HepG2 (cell line): ENCODE results near the gene KIF13A. TPM values are rescaled to one million over a fixed set of nuclear protein-coding genes. Genes with fewer than 3 reads are reported as not detected.

ENCODE experiments used
- ATAC-seq: fragments of 200-7000 bp; cut with Tn5 transposase; 3 replicates; pipeline ENCODE4 v1.9.1; 2020; ENCODE audit warnings: mild to moderate bottlenecking, moderate library complexity
- BruUV-seq: library from RNA; stranded (reverse); fragments of 400-500 nt; replicated peaks from 2 replicates; lab custom pipeline; 2021; lab: Mats Ljungman, UMichigan
- CTCF ChIA-PET: fragments of 300-600 bp; formaldehyde crosslinking; extraction: SDS; loops from one replicate; lab custom pipeline; 2021; ENCODE audit warnings: low total read pairs, inconsistent platforms, low intra/inter-chr PET ratio; lab: Yijun Ruan, JAX
- POLR2A ChIA-PET: fragments of 350-600 bp; sonication (Branson Sonifier 250); formaldehyde crosslinking; loops from one replicate; lab custom pipeline; 2020; ENCODE audit warnings: antibody characterized with exemption, inconsistent platforms; lab: Yijun Ruan, JAX
- DNase-seq: peaks from one replicate; pipeline ENCODE4 v3.0.0-alpha.2; 2015; ENCODE audit warnings: low spot score
- FAIRE-seq: peaks from 3 replicates; lab custom pipeline; 2011; peaks lifted over from hg19 to GRCh38; lab: Jason Lieb, UNC
- H2AFZ ChIP-seq: one replicate; pipeline ENCODE4 v1.6.1; 2011; ENCODE audit warnings: low read length, inconsistent platforms
- H3K27ac ChIP-seq: fragments of 300-600 bp; 3 replicates; pipeline ENCODE4 v1.8.0; 2011; ENCODE audit warnings: mixed run types, mild to moderate bottlenecking, mixed read lengths, low read length, inconsistent platforms; ENCODE audit not compliant: insufficient read depth; ENCODE audit errors: extremely low read length
- H3K27me3 ChIP-seq, 2 experiments: fragments of 200-600 bp in 1 of 2; 2 replicates in 1 of 2; 3 replicates in 1 of 2; pipeline versions ENCODE4 v1.6.0 to v1.8.0; 2011; ENCODE audit warnings: low read length in 2 of 2, mild to moderate bottlenecking in 2 of 2, moderate library complexity in 2 of 2, inconsistent platforms in 1 of 2; ENCODE audit not compliant: insufficient read depth in 2 of 2, control insufficient read depth in 1 of 2
- H3K36me3 ChIP-seq, 2 experiments: fragments of 200-600 bp in 1 of 2; replicated peaks in 1 of 2; 2 replicates in 1 of 2; 3 replicates in 1 of 2; pipeline versions ENCODE4 v1.5.1 to v1.8.0; 2011; ENCODE audit warnings: low read length in 2 of 2, inconsistent platforms in 1 of 2; ENCODE audit not compliant: insufficient read depth in 2 of 2, control insufficient read depth in 1 of 2
- H3K4me1 ChIP-seq: 2 replicates; pipeline ENCODE4 v1.5.1; 2012; ENCODE audit warnings: low read length, inconsistent platforms; ENCODE audit not compliant: insufficient read depth
- H3K4me2 ChIP-seq: 2 replicates; pipeline ENCODE4 v1.6.0; 2011; ENCODE audit warnings: low read depth, low read length, inconsistent platforms
- H3K4me3 ChIP-seq, 3 experiments: fragments of 200-600 bp in 1 of 3; sonication (generic), shearing (Covaris generic) in 1 of 3; replicated peaks in 1 of 3; 2 replicates each; pipeline ENCODE4 v1.5.1; 2011 to 2016; ENCODE audit warnings: low read length in 3 of 3, inconsistent platforms in 2 of 3, low read depth in 2 of 3, mild to moderate bottlenecking in 2 of 3, control low read depth in 1 of 3, mixed read lengths in 1 of 3; ENCODE audit not compliant: insufficient read depth in 1 of 3
- H3K79me2 ChIP-seq: one replicate; pipeline ENCODE4 v1.6.1; 2011; ENCODE audit warnings: low read length, inconsistent platforms; ENCODE audit not compliant: insufficient read depth
- H3K9ac ChIP-seq: 2 replicates; pipeline ENCODE4 v1.6.0; 2011; ENCODE audit warnings: mild to moderate bottlenecking, low read depth, low read length, inconsistent platforms; ENCODE audit not compliant: insufficient read depth
- H3K9me3 ChIP-seq: 2 replicates; pipeline ENCODE4 v1.5.1; 2012; ENCODE audit warnings: mild to moderate bottlenecking, low read length
- H4K20me1 ChIP-seq: 2 replicates; pipeline ENCODE4 v1.6.0; 2011; ENCODE audit warnings: inconsistent platforms, mild to moderate bottlenecking, low read length, moderate library complexity; ENCODE audit not compliant: insufficient read depth
- CHD2 ChIP-seq: IDR thresholded peaks from 2 replicates; pipeline ENCODE4 v1.6.1; 2011; ENCODE audit warnings: low read depth, low read length, improper control_type of control experiment
- HMGA1 ChIP-seq: sonication (generic); formaldehyde crosslinking; conservative IDR thresholded peaks from 2 replicates; pipeline ENCODE4 v1.4.0; 2020; ENCODE audit warnings: missing genetic modification reagents
- IRF2 ChIP-seq: IDR thresholded peaks from 2 replicates; pipeline ENCODE4 v1.6.1; 2018; ENCODE audit warnings: missing genetic modification reagents, missing compliant biosample characterization
- NAIF1 ChIP-seq: sonication (generic); formaldehyde crosslinking; IDR thresholded peaks from 2 replicates; pipeline ENCODE4 v1.5.0; 2020; ENCODE audit warnings: mild to moderate bottlenecking, missing genetic modification reagents, borderline replicate concordance
- THYN1 ChIP-seq: sonication (generic); formaldehyde crosslinking; IDR thresholded peaks from 2 replicates; pipeline ENCODE4 v1.8.1; 2023; ENCODE audit warnings: low read depth, mild to moderate bottlenecking, moderate library complexity, missing genetic modification reagents, borderline replicate concordance
- ZFP36L2 ChIP-seq: sonication (generic); formaldehyde crosslinking; IDR thresholded peaks from 2 replicates; pipeline ENCODE4 v1.4.0; 2020; ENCODE audit warnings: missing genetic modification reagents
- ZNF446 ChIP-seq: sonication (generic); formaldehyde crosslinking; IDR thresholded peaks from 2 replicates; pipeline ENCODE4 v1.5.0; 2020; ENCODE audit warnings: mild to moderate bottlenecking, missing genetic modification reagents
- WGBS: methylation state at CpG from one replicate; pipeline ENCODE4 v1.1.6; 2017; ENCODE audit warnings: low lambda C conversion rate; 5-methylcytosine and 5-hydroxymethylcytosine counted together
- in situ Hi-C: cut with HindIII; loops from 2 replicates; pipeline ENCODE4 v1.10.0; 2017; ENCODE audit warnings: low pct_unique_long_range_greater_than_20kb; ENCODE audit not compliant: extremely low pct_ligation_motif_present
- intact Hi-C: fragments of 100-400 bp; cut with micrococcal nuclease; formaldehyde crosslinking; loops from one replicate; pipeline ENCODE4 v1.10.0; 2022; ENCODE audit not compliant: unreplicated experiment
- polyA plus RNA-seq, 8 experiments: library from polyadenylated mRNA; depleted of rRNA in 3 of 8; stranded (reverse) in 7 of 8; unstranded in 1 of 8; fragments of >200 nt; fragmentation: Illumina TruSeq in 4 of 8; extraction: Trizol in 4 of 8; gene quantifications; 2 replicates each; pipeline versions ENCODE4 v1.2.1 to v1.2.3, GENCODE V29; 2011 to 2016; ENCODE audit warnings: low read depth in 4 of 8, missing spikeins in 1 of 8, mixed read lengths in 1 of 8; ENCODE audit not compliant: insufficient read depth in 1 of 8
- total RNA-seq, 5 experiments: library from RNA; depleted of rRNA; stranded (reverse); fragments of >200 nt; fragmentation: Illumina TruSeq; extraction: Trizol; gene quantifications; 2 replicates each; pipeline ENCODE4 v1.2.3, GENCODE V29; 2016; ENCODE audit warnings: low read depth in 1 of 5
- TF ChIP-seq, protein P1 (sequence below): sonication (generic); formaldehyde crosslinking; IDR thresholded peaks from 2 replicates; pipeline ENCODE4 v1.5.1; 2020; ENCODE audit warnings: mild to moderate bottlenecking, missing genetic modification reagents, borderline replicate concordance
- TF ChIP-seq, protein P2 (sequence below): IDR thresholded peaks from 2 replicates; pipeline ENCODE4 v1.6.1; 2012; ENCODE audit warnings: low read depth, low read length, improper control_type of control experiment
- TF ChIP-seq, protein P3 (sequence below): sonication (generic); formaldehyde crosslinking; IDR thresholded peaks from 2 replicates; pipeline ENCODE4 v1.4.0; 2020; ENCODE audit warnings: missing genetic modification reagents, mild to moderate bottlenecking, borderline replicate concordance
- TF ChIP-seq, protein P4 (sequence below): IDR thresholded peaks from 2 replicates; pipeline ENCODE4 v1.6.1; 2016; ENCODE audit warnings: control low read depth

Gene KIF13A
- total and polyA plus RNA-seq, 2 of the 13 experiments (the other 11 are each of a cell fraction or from before 2014, with no cell fraction given), result 21.1 to 37.2 TPM

- FAIRE-seq (no peak), ATAC-seq (no peak), DNase-seq (no peak)
- no peaks in the 10 kb centered on the region for H3K4me1 ChIP-seq
- ChIA-PET CTCF (no interaction called here), POLR2A (no interaction called here)
- peaks cover 1 to 22% of the 10 kb centered on the region in 2 experiments; a peak in 4 of 5 replicates for H3K36me3 ChIP-seq
- no peak overlapping the region for H2AFZ ChIP-seq
- 93% methylated on average over 2 of the region's 2 CpGs for WGBS
- TF ChIP-seq, protein P1, sequence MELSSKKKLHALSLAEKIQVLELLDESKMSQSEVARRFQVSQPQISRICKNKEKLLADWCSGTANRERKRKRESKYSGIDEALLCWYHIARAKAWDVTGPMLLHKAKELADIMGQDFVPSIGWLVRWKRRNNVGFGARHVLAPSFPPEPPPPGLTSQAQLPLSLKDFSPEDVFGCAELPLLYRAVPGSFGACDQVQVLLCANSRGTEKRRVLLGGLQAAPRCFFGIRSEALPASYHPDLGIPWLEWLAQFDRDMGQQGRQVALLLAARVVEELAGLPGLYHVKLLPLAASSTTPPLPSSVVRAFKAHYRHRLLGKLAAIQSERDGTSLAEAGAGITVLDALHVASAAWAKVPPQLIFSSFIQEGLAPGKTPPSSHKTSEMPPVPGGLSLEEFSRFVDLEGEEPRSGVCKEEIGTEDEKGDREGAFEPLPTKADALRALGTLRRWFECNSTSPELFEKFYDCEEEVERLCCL (CRISPR knock-in tag), result no peak
- no peak for TF ChIP-seq IRF2 (CRISPR knock-in tag)
- TF ChIP-seq HMGA1 (CRISPR knock-in tag), result no peak
- TF ChIP-seq, protein P2, sequence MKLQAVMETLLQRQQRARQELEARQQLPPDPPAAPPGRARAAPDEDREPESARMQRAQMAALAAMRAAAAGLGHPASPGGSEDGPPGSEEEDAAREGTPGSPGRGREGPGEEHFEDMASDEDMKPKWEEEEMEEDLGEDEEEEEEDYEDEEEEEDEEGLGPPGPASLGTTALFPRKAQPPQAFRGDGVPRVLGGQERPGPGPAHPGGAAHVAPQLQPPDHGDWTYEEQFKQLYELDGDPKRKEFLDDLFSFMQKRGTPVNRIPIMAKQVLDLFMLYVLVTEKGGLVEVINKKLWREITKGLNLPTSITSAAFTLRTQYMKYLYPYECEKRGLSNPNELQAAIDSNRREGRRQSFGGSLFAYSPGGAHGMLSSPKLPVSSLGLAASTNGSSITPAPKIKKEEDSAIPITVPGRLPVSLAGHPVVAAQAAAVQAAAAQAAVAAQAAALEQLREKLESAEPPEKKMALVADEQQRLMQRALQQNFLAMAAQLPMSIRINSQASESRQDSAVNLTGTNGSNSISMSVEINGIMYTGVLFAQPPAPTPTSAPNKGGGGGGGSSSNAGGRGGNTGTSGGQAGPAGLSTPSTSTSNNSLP, result no peak
- no peak for TF ChIP-seq ZFP36L2 (CRISPR knock-in tag)
- TF ChIP-seq THYN1 (CRISPR knock-in tag), result no peak
- no peak for TF ChIP-seq ZNF446 (CRISPR knock-in tag)
- TF ChIP-seq CHD2, result no peak
- TF ChIP-seq, protein P3, sequence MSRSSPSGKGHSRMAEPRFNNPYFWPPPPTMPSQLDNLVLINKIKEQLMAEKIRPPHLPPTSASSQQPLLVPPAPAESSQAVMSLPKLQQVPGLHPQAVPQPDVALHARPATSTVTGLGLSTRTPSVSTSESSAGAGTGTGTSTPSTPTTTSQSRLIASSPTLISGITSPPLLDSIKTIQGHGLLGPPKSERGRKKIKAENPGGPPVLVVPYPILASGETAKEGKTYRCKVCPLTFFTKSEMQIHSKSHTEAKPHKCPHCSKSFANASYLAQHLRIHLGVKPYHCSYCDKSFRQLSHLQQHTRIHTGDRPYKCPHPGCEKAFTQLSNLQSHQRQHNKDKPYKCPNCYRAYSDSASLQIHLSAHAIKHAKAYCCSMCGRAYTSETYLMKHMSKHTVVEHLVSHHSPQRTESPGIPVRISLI (CRISPR knock-in tag), result no peak
- TF ChIP-seq NAIF1 (CRISPR knock-in tag), result no peak
- TF ChIP-seq, protein P4, sequence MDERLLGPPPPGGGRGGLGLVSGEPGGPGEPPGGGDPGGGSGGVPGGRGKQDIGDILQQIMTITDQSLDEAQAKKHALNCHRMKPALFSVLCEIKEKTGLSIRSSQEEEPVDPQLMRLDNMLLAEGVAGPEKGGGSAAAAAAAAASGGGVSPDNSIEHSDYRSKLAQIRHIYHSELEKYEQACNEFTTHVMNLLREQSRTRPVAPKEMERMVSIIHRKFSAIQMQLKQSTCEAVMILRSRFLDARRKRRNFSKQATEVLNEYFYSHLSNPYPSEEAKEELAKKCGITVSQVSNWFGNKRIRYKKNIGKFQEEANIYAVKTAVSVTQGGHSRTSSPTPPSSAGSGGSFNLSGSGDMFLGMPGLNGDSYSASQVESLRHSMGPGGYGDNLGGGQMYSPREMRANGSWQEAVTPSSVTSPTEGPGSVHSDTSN (CRISPR knock-in tag), result no peak
- H3K9ac ChIP-seq, result no peak overlapping the region
- BruUV-seq, result no TSS peak
- H3K4me2 ChIP-seq, result no peak overlapping the region
- intact Hi-C loops, result no loop called here
- no peaks in the 10 kb centered on the region for H3K79me2 ChIP-seq
- H3K9me3 ChIP-seq, result no peaks in the 10 kb centered on the region
- H4K20me1 ChIP-seq, result no peaks in the 10 kb centered on the region
- H3K27me3 ChIP-seq, result no peaks in the 10 kb centered on the region
- in situ Hi-C loops, result no loop called here
- no peak overlapping the region for H3K27ac ChIP-seq
- H3K4me3 ChIP-seq, result no peak overlapping the region
Measured at GRCh38 chr6:17762651-17763050, 224.8 kb downstream of the KIF13A start.
